Upper lobe of left lung (tissue), 6 donors: ENCODE data around the gene TEAD3. TPM values are rescaled to one million over a fixed set of nuclear protein-coding genes. Genes with fewer than 3 reads are reported as not detected.

Experiments used
- ATAC-seq, 2 donors: fragments of 200-7000 bp; cut with Tn5 transposase; one replicate each; pipeline ENCODE4 v1.9.1; 2022; ENCODE audit warnings: mild to moderate bottlenecking in 2 of 2, moderate library complexity in 2 of 2; ENCODE audit not compliant: low FRiP score in 2 of 2
- DNase-seq, 2 donors: peaks; one replicate each; pipeline ENCODE4 v3.0.0-alpha.2; 2019 to 2020
- H3K27ac ChIP-seq, 4 donors: fragments of 200-600 bp; sonication (generic); one replicate each; pipeline ENCODE4 v1.5.1; 2016 to 2019
- H3K27me3 ChIP-seq, 4 donors: fragments of 200-600 bp; sonication (generic); one replicate each; pipeline ENCODE4 v1.5.1; 2017 to 2019
- H3K36me3 ChIP-seq, 4 donors: fragments of 200-600 bp; sonication (generic); one replicate each; pipeline ENCODE4 v1.5.1; 2016 to 2019
- H3K4me1 ChIP-seq, 4 donors: fragments of 200-600 bp; sonication (generic); one replicate each; pipeline ENCODE4 v1.5.1; 2018 to 2019
- H3K4me3 ChIP-seq, 4 donors: fragments of 200-600 bp; sonication (generic); one replicate each; pipeline ENCODE4 v1.5.1; 2017 to 2019; ENCODE audit warnings: mild to moderate bottlenecking in 2 of 4, moderate library complexity in 1 of 4
- H3K9me3 ChIP-seq, 4 donors: fragments of 200-600 bp; sonication (generic); one replicate each; pipeline ENCODE4 v1.5.1; 2018 to 2019
- CTCF ChIP-seq, 6 experiments: fragments of 450-650 bp in 4 of 6; fragments of 200-600 bp in 2 of 6; sonication (generic) in 2 of 6; IDR thresholded peaks; one replicate each; pipeline ENCODE4 v1.5.1; 2016 to 2019; ENCODE audit warnings: antibody characterized with exemption in 6 of 6
- EP300 ChIP-seq, 4 donors: sonication (generic); formaldehyde crosslinking; IDR thresholded peaks; one replicate each; pipeline ENCODE4 v1.5.1; 2017; ENCODE audit warnings: antibody characterized with exemption in 4 of 4, control low read depth in 2 of 4
- POLR2A ChIP-seq, 4 donors: fragments of 450-650 bp; IDR thresholded peaks; one replicate each; pipeline ENCODE4 v1.5.1; 2016 to 2017; ENCODE audit warnings: antibody characterized with exemption in 4 of 4, mild to moderate bottlenecking in 2 of 4
- POLR2AphosphoS5 ChIP-seq, 2 donors: sonication (generic); formaldehyde crosslinking; IDR thresholded peaks; one replicate each; pipeline ENCODE4 v1.5.1; 2017; ENCODE audit warnings: antibody characterized with exemption in 2 of 2
- WGBS, 2 donors: methylation state at CpG; one replicate each; pipeline ENCODE4 v1.1.5; 2017 to 2018; 5-methylcytosine and 5-hydroxymethylcytosine counted together
- total RNA-seq, 6 donors: library from RNA; depleted of rRNA in 4 of 6; stranded (reverse); fragments of >200 nt in 4 of 6; gene quantifications; one replicate each; pipeline versions ENCODE4 v1.1.0 to v1.2.1, GENCODE V29; 2016 to 2021
- donor health status: DM: no; HTN: no; CAD: no; lungs with moderate emphysema.
- donor health status: DM: no; HTN: yes; CAD: no; lungs with severe emphysema.

The TEAD3 gene
- total RNA-seq, 6 donors from 2014 or later = 19.0 to 28.2 (median 21.2) TPM

- H3K27me3 ChIP-seq = no peaks in the 10 kb centered on the region
- no peak overlapping the region for H3K4me3 ChIP-seq
- 77 to 89% methylated on average over 8 to 14 of the region's 14 CpGs for WGBS, 2 donors
- no peaks in the 10 kb centered on the region for H3K9me3 ChIP-seq
- ATAC-seq = no peak
- H3K4me1 ChIP-seq = peaks cover 0 to 11% (median 4%) of the 10 kb centered on the region in 4 donors
- no peak overlapping the region for H3K27ac ChIP-seq
- H3K36me3 ChIP-seq = peaks cover 3 to 79% (median 32%) of the 10 kb centered on the region in 4 donors
- TF ChIP-seq POLR2A (IDR thresholded peaks at IDR 0.05) = no peak
- TF ChIP-seq POLR2AphosphoS5 (IDR thresholded peaks at IDR 0.05) = no peak
- no peak for TF ChIP-seq CTCF (IDR thresholded peaks at IDR 0.05)
- TF ChIP-seq EP300 (IDR thresholded peaks at IDR 0.05) = no peak
- no peak for DNase-seq
Observed at GRCh38 chr6:35476004-35476403, 20.9 kb downstream of the TEAD3 start.

- H3K9me3 ChIP-seq = no peaks in the 10 kb centered on the region
- no peaks in the 10 kb centered on the region for H3K27me3 ChIP-seq
- H3K4me3 ChIP-seq = no peak overlapping the region
- peaks cover 3 to 83% (median 37%) of the 10 kb centered on the region in 4 donors for H3K36me3 ChIP-seq
- 83% methylated on average over 3 of the region's 4 CpGs; no CpG with 5 or more reads in 1 of the 2 donors for WGBS, 2 donors
- ATAC-seq (no peak), DNase-seq (no peak)
- H3K4me1 ChIP-seq = peaks cover under 1 to 16% (median 6%) of the 10 kb centered on the region in 4 donors
- H3K27ac ChIP-seq = no peak overlapping the region
- TF ChIP-seq POLR2AphosphoS5 (IDR thresholded peaks at IDR 0.05) = no peak
- TF ChIP-seq CTCF (IDR thresholded peaks at IDR 0.05) = no peak
- TF ChIP-seq EP300 (IDR thresholded peaks at IDR 0.05) = no peak
- TF ChIP-seq POLR2A (IDR thresholded peaks at IDR 0.05) = no peak
Observed at GRCh38 chr6:35475573-35475972, 21.3 kb downstream of the TEAD3 start.

GRCh38 chr6:35474942-35475570, 21.8 kb downstream of the TEAD3 start:
- TF ChIP-seq POLR2A (IDR thresholded peaks at IDR 0.05) (no peak), CTCF (IDR thresholded peaks at IDR 0.05) (no peak), POLR2AphosphoS5 (IDR thresholded peaks at IDR 0.05) (no peak), EP300 (IDR thresholded peaks at IDR 0.05) (no peak)

GRCh38 chr6:35474131-35474941, 22.5 kb downstream of the TEAD3 start:
- Histone ChIP-seq H3K4me1 (peaks cover 12 to 28% (median 14%) of the 10 kb centered on the region in 4 donors), H3K4me3 (no peak overlapping the region), H3K27ac (no peak overlapping the region), H3K36me3 (peaks cover 3 to 80% (median 42%) of the 10 kb centered on the region in 4 donors), H3K9me3 (no peaks in the 10 kb centered on the region), H3K27me3 (no peaks in the 10 kb centered on the region)
- WGBS, 2 donors = 93% methylated on average over 9 of the region's 14 CpGs; no CpG with 5 or more reads in 1 of the 2 donors
- no peak for TF ChIP-seq POLR2A (IDR thresholded peaks at IDR 0.05)
- no peak for TF ChIP-seq CTCF (IDR thresholded peaks at IDR 0.05)
- no peak for TF ChIP-seq POLR2AphosphoS5 (IDR thresholded peaks at IDR 0.05)
- no peak for TF ChIP-seq EP300 (IDR thresholded peaks at IDR 0.05)
- no peak for DNase-seq
- no peak for ATAC-seq

More at GRCh38 chr6:35474942-35475570, 21.8 kb downstream of the TEAD3 start:
- 93% methylated on average over 4 to 20 of the region's 20 CpGs for WGBS, 2 donors
- H3K36me3 ChIP-seq = peaks cover 3 to 84% (median 42%) of the 10 kb centered on the region in 4 donors
- no peak overlapping the region for H3K4me3 ChIP-seq
- H3K27ac ChIP-seq = no peak overlapping the region
- H3K9me3 ChIP-seq = no peaks in the 10 kb centered on the region
- H3K4me1 ChIP-seq = peaks cover 5 to 21% (median 10%) of the 10 kb centered on the region in 4 donors
- ATAC-seq (peak in 1 of 2 donors; percentile 11), DNase-seq (no peak)
- no peaks in the 10 kb centered on the region for H3K27me3 ChIP-seq
